Measurements from ENCODE around the gene DDX31.
"Not testable (repeated sequence)": the region's sequence is repeated elsewhere in the genome, so short reads cannot be mapped to it uniquely, and the experiment has no call there.

Gene DDX31

GRCh38 chr9:132575811-132576210, 94.0 kb downstream of the DDX31 start:
- no peak for DNase-seq

DNA sequence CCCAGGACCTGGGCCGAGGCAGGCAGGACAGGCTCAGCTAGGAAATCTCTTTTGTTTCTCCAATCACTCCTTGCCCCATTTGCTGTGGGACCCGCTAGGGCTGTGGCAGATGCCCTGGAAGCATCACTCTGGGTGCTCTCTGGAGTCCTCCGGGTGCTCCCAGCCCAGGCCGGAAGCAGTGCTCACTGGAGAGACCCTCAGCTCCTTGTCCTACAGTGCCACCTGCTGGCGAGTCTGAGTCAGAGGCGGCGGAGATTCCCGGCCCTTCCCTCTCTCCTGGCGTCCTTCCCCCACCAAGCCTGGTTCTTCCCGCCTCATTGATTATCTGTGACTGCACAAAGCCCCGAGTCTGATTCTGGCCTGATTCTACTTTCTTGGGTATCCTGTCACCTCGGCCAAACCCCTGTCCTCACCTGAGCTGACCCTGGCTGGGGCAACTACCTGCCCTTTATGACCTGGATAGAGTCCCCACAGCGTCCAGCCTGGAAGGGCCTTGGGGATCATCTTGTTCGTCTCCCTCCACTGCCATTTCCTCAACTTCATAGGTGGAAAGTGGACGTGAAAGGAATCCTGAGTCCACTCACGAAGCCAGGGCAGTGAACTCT, 94.7 kb downstream of the DDX31 start:
- peak; percentile 68 for DNase-seq

- no peak for DNase-seq
These were observed 96.9 kb downstream of the DDX31 start for GRCh38 chr9:132572921-132573320.

DNA sequence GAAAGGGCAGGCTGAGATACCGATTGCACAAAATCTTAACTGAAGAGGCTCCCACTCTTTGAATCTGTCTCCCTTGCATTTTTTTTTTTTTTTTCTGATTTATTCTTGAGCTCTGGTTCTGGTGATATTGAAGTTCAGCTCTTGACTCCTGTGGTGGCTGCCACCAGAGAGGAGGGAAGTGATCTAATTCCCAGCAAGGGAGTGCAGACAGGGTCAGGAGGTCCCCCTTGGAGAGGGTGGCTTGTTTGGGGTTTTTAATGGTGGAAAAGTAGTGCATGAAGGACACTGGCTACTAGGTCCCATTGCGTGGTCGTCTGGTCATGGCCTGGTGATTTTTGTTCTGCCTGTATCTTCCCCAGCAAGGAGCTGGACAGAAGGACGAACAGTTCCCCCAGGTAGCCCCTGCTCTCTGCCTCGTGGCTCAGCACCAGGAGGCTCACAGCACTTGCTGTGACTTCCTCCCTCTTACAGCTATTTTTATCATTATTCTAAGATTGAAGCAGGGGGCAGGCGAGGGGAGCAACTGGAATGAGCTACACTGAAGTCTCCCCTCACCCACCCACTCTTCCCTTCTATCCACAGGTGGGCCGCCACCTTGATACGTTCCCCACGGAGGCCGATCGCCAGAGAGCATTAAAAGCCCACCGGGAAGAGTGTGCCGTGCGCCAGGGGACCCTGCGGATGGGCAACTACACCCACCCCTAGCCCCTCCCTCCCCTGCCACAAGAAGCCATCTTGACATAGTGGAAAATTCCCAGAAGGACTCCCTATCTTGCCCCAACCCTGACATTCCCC, 97.8 kb downstream of the DDX31 start:
- DNase-seq, result no peak

DNA sequence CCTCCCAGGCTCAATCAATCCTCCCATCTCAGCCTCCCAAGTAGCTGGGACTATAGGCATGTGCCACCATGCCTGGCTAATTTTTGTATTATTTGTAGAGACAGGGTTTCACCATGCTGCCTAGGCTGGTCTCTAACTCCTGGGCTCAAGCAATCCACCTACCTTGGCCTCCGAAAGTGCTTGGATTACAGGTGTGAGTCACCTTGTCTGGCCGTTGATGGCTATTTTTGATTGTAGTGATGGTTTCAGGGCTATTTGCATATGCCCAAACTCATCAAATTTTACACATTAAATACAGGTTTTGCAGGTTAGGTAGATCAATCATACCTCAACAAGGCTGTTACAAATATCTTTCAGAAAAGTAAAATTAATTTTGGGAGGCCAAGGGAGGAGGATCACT, 101.0 kb downstream of the DDX31 start:
- not testable (repeated sequence) for DNase-seq

- DNase-seq, result no peak
These were observed 105.3 kb downstream of the DDX31 start for GRCh38 chr9:132564526-132564925.

GRCh38 chr9:132562306-132562573, 107.5 kb downstream of the DDX31 start:
- no peak for DNase-seq

- DNase-seq, result no peak
These were observed 109.1 kb downstream of the DDX31 start for GRCh38 chr9:132560616-132561202.

DNA sequence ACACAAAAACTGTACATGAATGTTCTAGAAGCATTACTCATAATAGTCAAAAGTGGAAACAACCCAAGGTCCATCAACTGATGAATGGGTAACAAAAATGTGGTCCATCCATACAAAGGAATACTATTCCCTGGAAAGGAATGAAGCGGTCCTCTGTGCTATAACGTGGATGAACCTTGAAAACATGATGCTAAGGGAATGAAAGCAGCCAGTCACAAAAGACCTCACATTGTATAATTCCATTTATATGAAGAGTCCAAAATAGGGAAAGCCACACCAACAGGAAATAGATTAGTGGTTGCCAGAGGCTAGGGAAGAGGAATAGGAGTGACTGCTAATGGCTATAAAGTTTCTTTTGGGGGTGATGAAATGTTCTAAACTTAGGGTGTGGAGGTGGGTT, 110.1 kb downstream of the DDX31 start:
- DNase-seq, result no peak

DNA sequence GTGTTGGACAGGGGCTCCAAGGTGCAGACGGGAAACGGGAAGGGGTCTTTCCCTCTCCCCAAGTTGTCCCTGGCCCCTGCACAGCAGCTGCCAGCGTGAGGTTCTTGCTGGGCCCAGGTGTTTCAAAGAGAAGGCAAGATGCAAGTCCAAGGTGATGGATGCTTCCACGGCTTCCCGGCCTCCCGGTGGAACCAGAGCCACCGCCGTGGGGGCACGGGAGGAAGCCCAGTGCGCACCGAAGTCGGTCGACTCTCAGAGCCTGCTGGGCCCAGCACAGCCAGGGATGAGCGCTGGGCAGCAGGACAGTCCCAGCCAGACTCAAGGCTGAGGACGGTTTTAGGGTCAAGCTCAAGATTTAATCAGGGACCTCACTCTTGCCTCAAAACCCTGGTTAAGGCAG, 112.6 kb downstream of the DDX31 start:
- no peak for DNase-seq

GRCh38 chr9:132556714-132557113, 113.1 kb downstream of the DDX31 start:
- no peak for DNase-seq

DNA sequence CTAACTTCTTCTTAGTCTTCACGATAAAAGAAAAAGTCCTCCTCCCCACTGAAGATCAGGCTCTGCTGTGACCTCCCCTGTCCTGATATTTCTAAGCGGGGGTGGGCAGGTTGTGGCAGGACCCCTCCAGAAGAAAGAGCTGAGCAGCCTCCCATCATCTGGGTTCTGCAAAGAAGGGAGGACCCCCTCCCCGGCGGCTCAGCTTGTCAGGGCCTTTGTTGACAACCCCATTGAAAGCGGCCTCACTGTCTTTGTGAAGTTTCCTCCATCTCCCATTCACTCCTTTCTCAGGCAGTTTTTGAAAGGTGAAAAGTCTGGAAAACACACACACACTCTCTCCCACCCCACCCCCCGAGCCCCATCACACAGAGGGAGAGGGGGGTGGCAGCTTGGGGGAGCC, 113.5 kb downstream of the DDX31 start:
- DNase-seq, result no peak

DNA sequence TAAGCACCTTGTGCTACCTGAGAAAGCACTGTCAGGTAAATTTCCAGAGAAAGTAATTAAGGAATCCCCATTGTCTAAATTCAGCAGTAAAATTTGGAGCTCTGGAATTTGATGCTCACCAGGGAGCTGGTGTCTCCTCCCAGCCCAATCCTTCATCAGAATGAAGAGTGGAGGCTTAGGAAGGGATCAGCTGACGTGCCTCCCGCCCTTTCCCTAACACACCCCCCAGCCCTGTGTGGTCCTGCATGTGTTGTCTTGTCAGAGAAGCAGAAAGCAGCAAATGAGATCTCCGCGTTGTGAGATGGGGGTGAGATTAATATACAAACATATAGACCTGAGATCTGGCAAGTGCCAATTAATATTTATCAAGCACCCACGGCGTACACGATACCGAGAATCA, 114.3 kb downstream of the DDX31 start:
- DNase-seq, result no peak

GRCh38 chr9:132554755-132555154, 115.0 kb downstream of the DDX31 start:
- no peak for DNase-seq

DNA sequence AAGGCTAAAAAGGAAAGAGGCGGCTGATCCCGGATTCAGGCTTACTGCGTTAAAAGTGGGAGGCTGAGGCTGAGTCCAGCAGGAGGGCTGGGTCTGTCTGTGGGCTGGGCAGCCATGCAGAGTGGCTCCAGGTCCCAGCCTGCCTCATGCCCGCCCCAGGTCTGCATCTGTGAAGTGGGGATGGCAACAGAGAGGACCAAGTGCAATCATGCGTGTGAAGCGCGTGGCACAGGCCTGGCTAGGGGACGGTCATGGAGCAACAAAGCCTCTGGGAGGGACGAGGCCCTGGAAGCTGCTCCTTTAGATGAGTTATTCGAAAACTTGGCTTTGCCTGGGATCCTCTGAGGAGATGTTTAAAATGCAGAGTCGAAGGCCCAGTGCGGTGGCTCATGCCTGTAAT, 117.7 kb downstream of the DDX31 start:
- DNase-seq, result no peak

DNA sequence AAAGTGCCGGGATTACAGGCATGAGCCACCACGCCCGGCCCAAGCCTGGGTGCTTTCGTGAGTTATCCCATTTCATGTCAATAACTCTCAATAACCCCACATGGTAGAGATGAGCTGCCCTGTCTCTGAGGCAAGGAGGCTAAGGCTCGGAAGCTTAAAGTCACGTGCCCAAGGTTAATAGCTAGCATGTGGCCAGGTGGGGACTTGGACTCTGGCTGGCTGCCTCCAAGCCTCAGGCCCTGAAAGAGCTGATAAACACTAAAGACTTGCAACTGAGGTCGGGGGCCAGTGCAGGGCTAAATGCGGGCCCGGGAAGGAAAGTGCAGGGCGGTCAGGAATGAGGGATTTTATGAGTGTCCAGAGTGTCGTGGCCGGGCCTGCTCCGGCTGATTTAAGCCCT, 118.2 kb downstream of the DDX31 start:
- DNase-seq, result no peak

GRCh38 chr9:132548751-132549640, 120.8 kb downstream of the DDX31 start:
- DNase-seq, result no peak

DNA sequence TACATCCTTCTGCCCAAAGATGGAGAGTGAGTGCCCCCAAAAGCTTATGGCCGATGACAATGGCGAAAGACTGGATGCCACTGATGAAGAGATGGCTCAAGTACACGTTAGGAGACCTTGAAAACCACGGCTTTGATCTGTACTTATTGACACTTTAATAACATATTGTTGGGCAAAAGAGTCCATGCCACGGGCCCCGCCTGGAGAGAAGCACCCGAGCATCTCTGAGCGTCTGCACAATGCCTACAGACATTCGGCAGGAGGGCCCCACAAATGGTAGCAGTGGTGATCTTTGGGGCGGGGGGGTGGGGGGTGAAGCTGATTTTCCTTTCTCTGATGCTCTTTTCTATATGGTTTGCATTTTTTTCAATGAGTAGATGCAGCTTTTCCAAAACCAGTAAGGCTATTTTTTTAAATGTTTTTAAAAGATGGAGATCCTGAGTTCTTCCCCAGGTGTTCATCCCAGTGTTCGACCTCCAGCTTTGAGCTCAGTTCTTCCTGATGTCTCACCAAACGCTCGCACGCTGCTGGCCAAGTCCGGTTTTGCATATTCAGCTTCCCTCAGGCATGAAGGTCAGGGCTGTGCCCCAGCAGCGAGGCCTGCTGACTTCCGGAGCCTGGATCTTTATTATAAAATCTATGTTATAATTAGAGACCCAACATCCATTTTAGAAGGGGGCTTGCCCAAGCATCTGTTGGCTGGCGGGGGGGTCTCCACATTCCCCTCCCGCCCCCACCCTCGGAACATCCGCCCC, 121.6 kb downstream of the DDX31 start:
- DNase-seq, result no peak

- DNase-seq, result no peak
These were observed 122.3 kb downstream of the DDX31 start for GRCh38 chr9:132547436-132547835.

- no peak for DNase-seq
These were observed 122.7 kb downstream of the DDX31 start for GRCh38 chr9:132547052-132547431.

- DNase-seq, result peak; percentile 10
These were observed 123.4 kb downstream of the DDX31 start for GRCh38 chr9:132546148-132547051.

GRCh38 chr9:132545578-132545977, 124.2 kb downstream of the DDX31 start:
- DNase-seq, result no peak

Measured in kidney glomerular epithelial cell (primary cell).